DMS114 treated with DMSO at 0.1 percent for 48 hours (cell line): Measurements from ENCODE around the gene TAS1R2.
"Not testable (repeated sequence)": the region's sequence is repeated elsewhere in the genome, so short reads cannot be mapped to it uniquely, and the experiment has no call there.

Source experiments
- DNase-seq: peaks from one replicate; lab custom pipeline; 2025; ENCODE audit not compliant: unreplicated experiment; lab: John Stamatoyannopoulos, UW

The TAS1R2 gene

DNA sequence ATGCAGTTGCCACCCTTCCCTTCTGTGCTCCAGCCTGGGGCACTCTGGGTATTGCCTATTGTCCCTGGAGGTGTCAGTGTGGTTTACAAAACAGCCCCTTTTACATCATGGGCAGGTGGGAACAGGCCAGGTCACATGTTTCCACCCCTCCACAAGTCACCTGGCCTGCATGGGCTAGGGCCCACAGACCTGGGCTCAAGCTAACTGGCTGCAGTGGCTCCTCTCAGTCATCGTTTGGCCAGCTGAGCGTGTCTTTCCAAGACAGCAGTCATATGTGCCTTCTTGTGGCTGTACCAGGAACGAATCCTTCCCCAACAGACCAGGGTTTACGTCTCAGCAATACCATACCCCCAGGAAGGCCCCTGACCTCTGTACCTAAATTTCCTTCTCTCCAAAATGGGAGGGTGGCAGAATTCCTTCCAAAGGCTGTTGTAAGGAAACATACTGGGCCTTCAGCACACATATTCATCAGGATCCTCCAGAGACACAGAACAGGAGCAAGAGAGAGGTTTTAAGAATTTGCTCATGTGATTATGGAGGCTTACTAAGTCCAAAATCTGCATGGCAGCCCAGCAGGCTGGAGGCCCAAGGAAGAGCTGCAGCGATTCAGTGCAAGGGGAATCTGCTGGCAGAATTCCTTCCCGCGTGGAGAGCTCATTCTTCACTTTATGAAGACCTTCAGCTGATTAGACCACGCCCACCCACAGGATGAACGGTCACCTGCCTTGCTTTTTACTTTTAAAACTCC is 10.6 kb upstream of the TAS1R2 start:
- no peak for DNase-seq

DNA sequence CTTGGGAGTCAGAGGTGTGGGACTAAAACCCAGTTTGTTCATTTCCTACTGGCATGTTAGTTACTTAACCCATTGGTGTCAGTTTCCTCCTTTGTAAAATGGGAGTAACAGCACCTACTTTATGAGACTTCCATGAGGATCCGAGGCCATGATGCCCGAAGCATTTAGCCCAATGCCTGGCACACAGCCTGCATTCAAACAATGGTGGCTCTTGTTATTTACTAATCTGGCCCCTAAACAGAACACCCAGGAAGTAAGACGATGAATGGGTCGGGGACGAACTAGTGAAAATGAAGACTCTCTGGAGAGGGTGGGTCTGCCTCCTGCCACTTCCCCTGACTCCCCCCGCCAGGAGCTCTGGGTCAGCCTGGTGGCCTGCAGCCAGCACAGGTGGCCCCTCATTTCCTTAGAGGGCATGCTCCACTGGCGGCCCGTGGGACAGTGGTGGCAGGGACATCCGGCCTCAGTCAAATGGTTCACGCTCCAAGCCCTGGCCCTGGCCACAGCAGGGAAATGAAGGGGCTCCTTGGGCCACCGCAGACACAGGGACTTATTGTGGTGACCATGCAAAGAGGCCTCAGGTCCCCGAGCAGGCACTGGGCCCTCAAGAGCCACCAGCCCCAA is 9.5 kb upstream of the TAS1R2 start:
- DNase-seq = no peak

DNA sequence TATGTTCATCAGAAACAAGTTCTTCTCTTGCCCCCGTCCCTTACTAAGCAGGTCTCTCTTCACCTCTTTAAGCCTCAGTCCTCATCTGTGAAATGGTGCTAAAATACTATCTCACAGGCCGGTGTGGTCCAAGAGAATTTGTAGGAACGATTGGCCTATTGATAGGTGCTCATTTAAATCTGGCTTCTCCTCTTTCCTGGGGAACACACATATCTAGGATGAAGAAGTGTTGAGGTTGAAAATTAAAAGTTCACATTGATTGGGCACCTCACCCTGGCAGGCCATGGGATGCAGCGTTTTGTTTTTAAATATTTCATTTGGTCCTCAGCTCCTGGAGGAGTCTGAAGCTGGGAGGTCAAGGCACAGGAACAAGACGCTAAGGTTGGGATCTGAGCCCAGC is 8.9 kb upstream of the TAS1R2 start:
- DNase-seq = no peak

DNA sequence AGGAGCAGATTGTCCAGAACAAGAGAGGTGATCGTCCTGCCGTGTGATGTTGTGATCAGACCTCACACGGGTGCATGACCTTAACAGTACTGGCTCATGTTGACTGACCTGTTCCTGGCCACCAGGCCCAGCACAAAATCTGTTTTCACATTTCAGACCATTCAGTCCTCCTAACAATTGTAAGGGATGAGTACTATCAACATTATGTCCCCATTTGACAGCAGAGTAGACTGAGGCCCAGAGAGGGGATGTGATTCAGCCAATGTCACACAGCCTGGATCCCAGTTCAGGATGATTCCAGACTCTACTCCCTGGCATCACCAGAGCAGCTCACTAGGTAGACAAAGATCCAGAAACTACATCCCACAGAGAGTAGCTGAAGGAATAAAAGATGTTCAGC is 7.4 kb upstream of the TAS1R2 start:
- DNase-seq = no peak

DNA sequence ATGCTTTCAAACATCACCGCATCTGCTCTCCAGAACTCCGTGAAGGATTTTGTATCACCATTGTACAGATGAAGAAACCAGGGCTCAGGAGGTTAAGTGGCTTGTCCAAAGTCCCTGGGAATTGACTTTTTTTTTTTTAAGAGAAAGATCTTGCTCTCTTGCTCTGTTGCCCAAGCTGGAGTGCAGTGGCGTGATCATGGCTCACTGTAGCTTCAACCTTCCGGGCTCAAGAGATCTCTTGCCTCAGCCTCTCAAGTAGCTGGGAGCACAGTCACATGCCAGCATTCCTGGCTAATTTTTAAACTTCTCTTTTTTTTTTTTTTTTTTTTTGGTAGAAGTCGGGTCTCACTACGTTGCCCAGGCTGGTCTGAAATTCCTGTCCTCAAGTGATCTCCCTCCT is 6.9 kb upstream of the TAS1R2 start:
- no peak for DNase-seq

DNA sequence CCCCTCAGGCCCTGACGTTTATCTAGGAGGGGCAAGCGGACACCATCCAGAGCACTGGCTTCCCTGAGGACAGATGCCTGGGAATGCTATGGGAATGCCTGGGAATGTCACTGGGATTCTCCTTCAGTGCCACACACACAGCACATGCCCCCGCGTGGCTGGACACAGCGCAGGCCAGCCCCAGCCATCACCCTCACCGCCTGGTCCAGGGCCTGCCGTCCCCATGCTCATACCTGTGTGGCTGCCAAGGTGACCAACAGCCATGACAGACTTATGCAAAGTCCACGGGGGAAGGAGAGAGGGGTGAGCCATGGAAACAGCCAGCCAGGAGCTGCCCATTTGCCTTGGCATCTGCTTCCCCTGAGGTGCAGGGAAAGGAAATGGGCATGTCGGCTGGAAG is 5.7 kb upstream of the TAS1R2 start:
- DNase-seq = no peak

DNA sequence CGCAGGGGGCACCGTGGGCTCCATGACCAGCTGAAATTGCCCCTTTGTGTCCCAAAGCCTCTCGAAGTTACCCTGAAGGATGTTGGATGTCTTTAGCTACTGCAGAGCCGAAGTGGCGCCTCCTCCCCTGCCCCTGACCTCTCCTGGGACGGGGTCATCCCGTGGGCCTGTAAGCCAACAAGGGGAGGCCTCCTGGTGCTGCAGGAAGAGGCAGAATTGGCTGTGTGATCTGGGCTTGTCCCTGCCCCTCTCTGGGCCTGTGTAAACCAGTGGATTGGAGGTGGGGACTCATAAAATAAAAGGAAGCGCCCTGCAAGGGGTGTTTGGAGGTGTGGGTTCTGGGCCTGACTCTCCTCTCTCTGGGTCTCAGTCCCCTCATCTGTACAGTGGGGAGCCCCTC is 2.1 kb upstream of the TAS1R2 start:
- no peak for DNase-seq

DNA sequence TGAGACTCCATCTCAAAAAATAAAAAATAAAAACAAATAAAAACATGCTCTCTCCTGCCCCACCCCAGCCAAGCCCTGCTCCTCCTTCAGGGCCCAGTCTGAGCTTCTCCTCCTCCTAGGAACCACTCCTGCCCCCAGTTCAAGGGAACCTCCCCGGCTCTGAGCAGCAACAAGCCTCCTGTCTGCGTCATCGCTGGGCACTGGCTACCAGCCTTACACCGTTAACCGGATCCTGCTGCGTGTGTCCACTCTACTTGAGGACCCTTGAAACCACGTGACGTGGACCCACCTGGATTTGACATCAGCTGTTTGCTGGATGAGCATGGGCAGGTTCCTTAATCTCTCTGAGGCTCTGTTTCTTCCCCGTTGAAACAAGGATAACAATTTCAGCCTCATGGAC is 1.6 kb upstream of the TAS1R2 start:
- no peak for DNase-seq

DNA sequence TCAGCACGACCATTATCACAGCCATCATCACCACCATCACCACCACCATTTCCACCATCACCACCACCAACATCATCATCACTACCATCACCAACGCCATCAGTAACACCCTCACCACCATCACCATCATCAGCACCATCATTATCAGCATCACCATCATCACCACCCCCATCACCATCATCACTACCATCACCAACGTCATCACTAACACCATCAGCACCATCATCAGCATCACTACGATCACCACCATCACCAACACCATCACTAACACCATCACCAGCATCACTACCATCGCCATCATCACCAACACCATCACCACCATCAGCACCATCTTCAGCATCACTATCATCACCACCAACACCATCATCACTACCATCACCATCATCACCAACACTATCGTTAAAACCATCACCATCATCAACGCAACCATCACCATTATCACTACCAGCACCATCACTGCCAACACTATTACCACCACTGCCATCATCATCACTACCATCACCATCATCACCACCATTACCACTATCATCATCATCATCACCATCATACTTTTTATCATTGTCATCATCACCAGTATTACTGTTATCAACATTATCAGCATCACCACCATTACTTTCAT is 1.3 kb downstream of the TAS1R2 start:
- DNase-seq = no peak

DNA sequence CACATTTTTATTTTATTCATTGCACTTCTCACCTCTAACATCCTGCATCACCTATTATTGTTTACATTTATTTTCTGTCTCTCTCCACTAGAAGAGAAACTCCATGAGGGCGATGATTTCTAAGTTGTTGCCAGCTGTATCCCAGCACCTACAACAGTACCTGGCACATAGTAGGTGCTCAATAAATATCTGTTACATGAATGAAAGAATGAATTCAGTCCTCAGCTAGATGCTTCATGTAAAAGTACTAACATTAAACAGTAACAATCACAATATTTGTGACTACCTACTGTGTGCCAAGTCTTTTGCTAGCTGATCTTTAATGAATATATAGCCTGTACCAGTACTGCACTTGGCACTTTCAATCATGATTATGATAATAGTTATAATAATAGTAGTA is 3.0 kb downstream of the TAS1R2 start:
- DNase-seq = no peak

DNA sequence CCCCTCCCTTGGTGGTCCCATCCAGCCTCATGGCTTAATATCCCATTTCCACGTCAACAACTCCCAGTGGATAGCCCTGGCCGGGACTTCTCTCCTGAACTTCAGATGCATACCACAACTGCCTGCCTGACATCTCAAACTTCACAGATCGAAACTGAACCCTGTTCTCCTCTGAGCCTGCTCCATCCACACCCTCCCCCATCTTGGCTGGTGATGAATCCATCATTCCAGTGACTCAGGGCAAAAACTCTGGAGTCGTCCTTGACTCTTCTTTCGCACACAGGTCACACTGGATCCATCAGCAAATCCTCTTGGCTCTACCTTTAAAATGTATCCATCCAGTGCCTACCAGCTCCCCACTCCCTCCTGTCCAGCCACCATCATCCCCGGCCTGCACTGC is 3.9 kb downstream of the TAS1R2 start:
- no peak for DNase-seq

DNA sequence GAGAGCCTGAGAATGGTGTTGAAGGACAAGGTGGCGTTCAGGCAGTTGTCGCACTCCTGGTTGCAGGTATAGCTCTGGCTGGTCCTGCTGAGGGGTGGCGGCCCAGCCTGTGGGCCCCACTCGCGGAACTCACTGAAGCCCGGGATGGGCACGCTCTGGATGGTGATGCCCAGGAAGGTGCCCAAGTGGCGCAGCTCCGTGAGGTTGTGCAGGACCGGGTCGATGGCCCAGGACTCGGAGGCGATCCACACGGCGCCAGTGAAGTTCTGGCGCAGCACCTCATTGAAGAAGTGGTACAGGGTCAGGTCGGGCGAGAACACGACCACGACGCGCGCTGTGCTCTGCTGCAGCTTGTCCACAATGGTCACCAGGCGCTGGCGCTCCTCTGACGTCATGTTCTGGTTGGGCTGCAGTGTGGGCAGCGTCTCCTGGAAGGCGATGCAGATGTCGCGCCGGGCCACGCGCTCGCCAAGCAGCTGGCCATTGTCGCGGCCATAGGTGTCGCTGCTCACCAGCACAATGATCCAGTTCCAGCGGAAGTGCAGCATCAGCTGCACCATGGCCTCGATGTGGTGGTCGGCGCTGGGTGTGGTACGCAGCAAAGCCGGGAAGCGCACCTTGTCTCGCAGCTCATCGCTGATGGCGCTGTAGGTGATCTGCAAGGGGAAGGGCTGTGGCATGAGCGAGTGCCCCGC is 5.0 kb downstream of the TAS1R2 start:
- no peak for DNase-seq

DNA sequence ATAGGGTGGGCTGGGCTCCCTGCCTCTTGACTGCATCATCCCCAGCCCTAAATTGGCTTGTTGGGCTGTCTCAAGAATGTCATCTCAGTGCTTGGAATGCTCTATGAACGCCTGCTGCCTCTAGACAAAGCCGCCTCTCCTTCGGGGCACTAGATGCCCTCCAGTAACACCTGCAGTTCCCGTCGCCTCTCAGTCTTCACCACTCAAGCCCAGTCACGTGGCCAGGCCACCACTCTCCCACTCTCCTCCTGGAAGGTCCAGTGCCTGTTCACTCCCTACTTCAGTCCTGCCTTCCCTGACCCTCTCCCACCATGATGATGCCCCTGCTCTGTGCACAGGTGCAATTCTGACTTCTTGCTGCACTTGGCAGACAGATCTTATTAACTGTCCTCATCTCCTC is 7.0 kb downstream of the TAS1R2 start:
- DNase-seq = no peak

DNA sequence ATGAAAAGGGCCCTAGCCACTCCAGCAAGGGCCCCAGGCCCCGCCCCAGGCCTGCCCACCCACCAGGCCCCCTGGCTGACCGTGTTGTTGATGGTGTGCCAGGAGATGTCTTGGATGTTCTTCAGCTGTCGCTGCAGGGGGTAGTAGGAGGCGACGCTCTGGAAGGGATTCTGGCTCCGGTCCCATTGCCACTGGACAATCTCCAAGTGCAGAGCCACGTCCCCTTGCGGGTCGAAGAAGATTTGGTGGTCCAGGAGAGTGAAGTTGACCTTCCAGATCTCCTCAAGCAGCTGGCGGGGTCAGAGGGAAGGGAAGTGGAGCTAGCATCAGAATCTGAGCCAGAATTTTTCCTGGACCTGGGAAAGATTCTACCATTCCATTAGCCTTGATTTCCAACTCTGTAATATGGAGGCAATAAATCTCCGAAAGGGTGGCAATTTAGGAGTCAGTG is 10.2 kb downstream of the TAS1R2 start:
- DNase-seq = no peak

DNA sequence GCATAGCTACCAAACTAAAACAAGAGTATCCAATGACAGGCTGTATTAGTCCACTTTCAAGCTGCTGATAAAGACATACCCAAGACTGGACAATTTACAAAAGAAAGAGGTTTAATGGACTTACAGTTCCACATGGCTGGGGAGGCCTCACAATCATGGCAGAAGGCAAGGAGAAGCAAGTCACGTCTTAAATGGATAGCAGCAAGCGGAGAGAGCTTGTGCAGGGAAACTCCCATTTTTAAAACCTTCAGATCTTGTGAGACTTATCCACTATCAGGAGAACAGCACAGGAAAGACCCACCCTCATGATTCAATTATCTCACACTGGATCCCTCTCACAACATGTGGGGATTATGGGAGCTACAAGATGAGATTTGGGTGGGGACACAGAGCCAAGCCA is 11.7 kb downstream of the TAS1R2 start:
- not testable (repeated sequence) for DNase-seq

DNA sequence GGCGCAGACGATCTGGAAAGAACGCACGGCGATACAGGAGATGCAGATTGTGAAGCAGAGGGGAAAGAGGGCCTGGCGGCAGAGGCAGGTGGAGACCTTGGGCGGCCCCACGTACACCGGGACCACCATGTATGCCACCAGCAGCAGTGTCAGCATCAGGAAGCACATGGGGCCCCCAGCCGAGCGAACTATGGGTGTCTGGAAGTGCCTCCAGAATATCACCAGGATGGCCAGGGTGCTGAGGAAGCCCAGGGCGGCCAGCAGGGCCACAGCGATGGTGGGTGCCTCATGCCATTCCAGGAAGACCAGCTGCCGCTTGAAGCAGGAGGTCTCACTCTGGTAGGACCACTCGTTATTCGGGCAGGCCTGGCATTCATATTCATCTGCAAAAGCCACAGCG is 19.3 kb downstream of the TAS1R2 start:
- no peak for DNase-seq

DNA sequence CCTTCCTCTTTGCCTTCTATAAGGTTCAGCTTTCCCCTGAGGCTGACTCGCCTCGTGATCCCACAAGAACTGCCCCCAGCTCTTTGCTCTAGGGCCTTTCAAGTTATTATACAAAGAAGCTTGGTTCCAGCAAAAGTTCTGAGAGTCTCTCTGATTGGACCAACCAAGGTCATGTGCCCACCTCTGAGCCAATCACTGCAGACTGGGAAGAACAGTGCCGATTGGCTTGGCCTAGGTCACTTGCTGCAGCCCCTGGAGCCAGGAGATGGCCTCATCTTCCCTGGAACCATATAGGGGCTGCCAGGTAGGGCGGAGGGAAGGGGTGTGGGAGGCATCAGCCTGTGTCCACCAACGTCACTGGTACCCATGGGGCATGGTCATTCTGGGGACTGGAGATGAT is 22.8 kb downstream of the TAS1R2 start:
- no peak for DNase-seq

DNA sequence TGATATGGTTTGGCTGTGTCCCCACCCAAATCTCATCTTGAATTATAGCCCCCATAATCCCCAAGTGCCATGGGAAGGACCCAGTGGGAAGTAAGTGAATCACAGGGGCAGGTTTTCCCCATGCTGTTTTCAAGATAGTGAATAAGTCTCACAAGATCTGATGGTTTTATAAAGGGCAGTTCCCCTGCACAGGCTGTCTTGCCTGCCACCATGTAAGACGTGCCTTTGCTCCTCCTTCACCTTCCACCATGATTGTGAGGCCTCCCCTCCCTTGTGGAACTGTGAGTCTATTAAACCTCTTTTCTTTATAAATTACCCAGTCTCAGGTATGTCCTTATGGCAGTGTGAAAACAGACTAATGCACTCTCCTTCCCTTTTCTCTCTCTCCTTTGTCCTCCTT is 27.1 kb downstream of the TAS1R2 start:
- not testable (repeated sequence) for DNase-seq

DNA sequence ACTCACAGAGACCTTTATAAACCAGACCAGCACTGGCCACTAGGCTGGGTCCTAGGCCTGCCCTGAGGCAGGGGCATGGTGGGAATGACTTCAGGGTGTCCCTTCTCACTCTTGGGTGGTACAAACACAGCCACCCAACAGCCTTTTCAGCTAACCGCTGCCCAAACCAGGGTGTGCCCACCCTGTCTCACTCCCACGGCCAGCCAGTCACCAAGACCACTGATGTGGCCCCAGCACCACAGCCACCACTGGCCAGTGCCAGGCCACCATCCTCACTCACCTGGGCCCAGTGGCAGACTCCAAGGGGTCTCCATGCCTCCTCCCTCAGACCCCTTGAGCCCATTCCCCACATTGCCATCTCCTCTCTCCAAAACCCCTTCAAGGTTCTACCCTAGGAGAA is 27.8 kb downstream of the TAS1R2 start:
- no peak for DNase-seq

DNA sequence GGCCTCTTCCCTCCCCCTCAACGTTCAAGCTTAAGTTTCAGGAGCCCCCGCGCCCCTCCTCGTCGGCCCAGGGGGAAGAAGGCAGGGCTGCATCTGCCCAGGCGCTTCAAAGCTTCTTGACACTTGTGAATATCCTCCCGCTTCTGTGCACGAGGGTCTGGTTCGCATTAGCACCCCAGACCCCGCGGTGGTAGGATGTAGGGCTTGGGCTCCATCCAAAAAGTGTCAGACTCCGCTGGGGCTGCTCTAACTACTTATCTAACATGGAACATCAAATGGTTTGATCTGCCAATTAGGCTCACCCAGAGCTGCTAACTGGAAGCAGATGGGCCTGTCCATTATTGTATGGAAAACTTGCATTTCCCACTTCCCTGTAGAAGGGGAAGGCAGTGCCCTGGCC is 28.9 kb downstream of the TAS1R2 start:
- no peak for DNase-seq

DNA sequence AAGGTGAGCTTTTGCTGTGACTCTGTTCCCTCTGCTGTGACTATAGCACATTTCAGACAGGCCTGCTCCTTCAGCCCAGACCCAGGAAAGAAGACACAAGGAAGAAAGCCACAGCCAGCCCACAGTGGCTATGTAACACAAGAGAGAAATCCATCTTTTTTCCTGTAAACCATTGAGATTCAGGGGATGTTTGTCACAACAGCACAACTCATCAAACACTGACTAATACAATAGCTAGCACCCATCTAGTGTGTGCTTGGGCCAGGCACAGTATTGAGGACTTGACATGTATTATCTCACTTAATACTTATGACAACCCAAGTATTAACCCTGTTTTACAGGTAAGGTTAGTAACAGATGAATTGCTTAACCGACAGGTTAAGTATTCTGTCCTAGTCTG is 29.8 kb downstream of the TAS1R2 start:
- no peak for DNase-seq

DNA sequence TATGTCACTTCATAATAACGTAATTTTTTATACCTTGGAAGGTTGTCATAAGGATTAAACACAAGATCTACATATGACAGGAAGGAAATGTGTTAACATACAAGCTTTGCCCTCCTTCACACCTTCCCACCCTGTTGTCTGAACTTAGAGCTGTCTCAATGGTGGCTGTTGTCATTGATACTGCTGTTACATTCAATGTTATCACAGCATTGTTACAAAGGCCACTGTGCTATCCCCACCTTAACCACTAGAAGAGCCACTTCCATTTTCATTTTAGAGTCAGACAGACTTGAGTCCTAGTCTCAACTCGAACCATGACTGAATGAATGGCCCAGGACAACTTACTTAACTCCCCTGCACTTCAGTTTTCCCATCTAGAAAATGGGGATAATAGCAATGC is 31.2 kb downstream of the TAS1R2 start:
- DNase-seq = no peak
